Neural progenitor cell (in vitro differentiated cells): ENCODE measurements around the gene ADISSP. TPM values are rescaled to one million over a fixed set of nuclear protein-coding genes. Genes with fewer than 3 reads are reported as not detected.

ENCODE experiments used
- DNase-seq: peaks from one replicate; pipeline ENCODE4 v3.0.0-alpha.2; 2016; ENCODE audit warnings: low spot score
- H2AFZ ChIP-seq: fragments of 200-600 bp; sonication (generic); replicated peaks from 2 replicates; pipeline ENCODE4 v1.6.1; 2016; ENCODE audit warnings: antibody characterized with exemption
- H3F3A ChIP-seq: fragments of 200-600 bp; sonication (generic); 2 replicates; pipeline ENCODE4 v1.6.1; 2016; ENCODE audit warnings: antibody characterized with exemption, low read depth
- H3K27ac ChIP-seq: fragments of 200-600 bp; sonication (generic); 2 replicates; pipeline ENCODE4 v1.5.1; 2016; ENCODE audit warnings: mild to moderate bottlenecking
- H3K27me3 ChIP-seq: fragments of 200-600 bp; sonication (generic); 2 replicates; pipeline ENCODE4 v1.6.1; 2016; ENCODE audit warnings: mild to moderate bottlenecking, moderate library complexity
- H3K36me3 ChIP-seq: fragments of 200-600 bp; sonication (generic); 2 replicates; pipeline ENCODE4 v1.5.1; 2016
- H3K4me1 ChIP-seq: fragments of 200-600 bp; sonication (generic); 2 replicates; pipeline ENCODE4 v1.6.1; 2016; ENCODE audit warnings: mixed run types
- H3K4me2 ChIP-seq: fragments of 200-600 bp; sonication (generic); 2 replicates; pipeline ENCODE4 v1.6.1; 2016
- H3K4me3 ChIP-seq: fragments of 200-600 bp; sonication (generic); 2 replicates; pipeline ENCODE4 v1.5.1; 2016
- H3K79me2 ChIP-seq: fragments of 200-600 bp; sonication (generic); 2 replicates; pipeline ENCODE4 v1.6.1; 2016; ENCODE audit warnings: low read depth
- H3K9ac ChIP-seq: fragments of 200-600 bp; sonication (generic); 2 replicates; pipeline ENCODE4 v1.6.1; 2016
- H3K9me3 ChIP-seq: fragments of 200-600 bp; sonication (generic); 2 replicates; pipeline ENCODE4 v1.5.1; 2016; ENCODE audit warnings: low read depth
- H4K20me1 ChIP-seq: fragments of 200-600 bp; sonication (generic); 2 replicates; pipeline ENCODE4 v1.6.1; 2016; ENCODE audit warnings: low read depth
- H3K27ac Mint-ChIP-seq: 3 replicates; pipeline ENCODE4 v1.8.0; 2021; ENCODE audit warnings: mixed read lengths
- H3K27me3 Mint-ChIP-seq: 2 replicates; pipeline ENCODE4 v1.8.0; 2022; ENCODE audit warnings: low read depth, mild to moderate bottlenecking, inconsistent platforms, moderate library complexity, mixed read lengths; ENCODE audit not compliant: insufficient read depth
- H3K36me3 Mint-ChIP-seq: 3 replicates; pipeline ENCODE4 v1.8.0; 2021; ENCODE audit warnings: mixed read lengths
- H3K4me1 Mint-ChIP-seq: 3 replicates; pipeline ENCODE4 v1.8.0; 2021; ENCODE audit warnings: mixed read lengths
- H3K4me3 Mint-ChIP-seq: 3 replicates; pipeline ENCODE4 v1.8.0; 2021; ENCODE audit warnings: mild to moderate bottlenecking, moderate library complexity, mixed read lengths
- H3K9me3 Mint-ChIP-seq: 3 replicates; pipeline ENCODE4 v1.8.0; 2020; ENCODE audit warnings: mixed read lengths
- EZH2 ChIP-seq: fragments of 200-600 bp; sonication (generic); IDR thresholded peaks from 2 replicates; pipeline ENCODE4 v1.6.1; 2017; ENCODE audit warnings: antibody characterized with exemption, mild to moderate bottlenecking, moderate library complexity
- EZH2phosphoT487 ChIP-seq: fragments of 200-600 bp; sonication (generic); IDR thresholded peaks from 2 replicates; pipeline ENCODE4 v1.6.1; 2017; ENCODE audit warnings: antibody characterized with exemption
- total RNA-seq: library from RNA; depleted of rRNA; stranded (reverse); fragments of >200 nt; gene quantifications from 2 replicates; pipeline ENCODE4 v1.2.3, GENCODE V29; 2015; ENCODE audit warnings: low replicate concordance
- TF ChIP-seq, protein P1 (sequence below): fragments of 200-600 bp; sonication (generic); IDR thresholded peaks from 2 replicates; pipeline ENCODE4 v1.5.1; 2017; ENCODE audit warnings: antibody characterized with exemption, mild to moderate bottlenecking

The ADISSP gene
- total RNA-seq, 1 donor from 2014 or later = 17.6 TPM

DNA sequence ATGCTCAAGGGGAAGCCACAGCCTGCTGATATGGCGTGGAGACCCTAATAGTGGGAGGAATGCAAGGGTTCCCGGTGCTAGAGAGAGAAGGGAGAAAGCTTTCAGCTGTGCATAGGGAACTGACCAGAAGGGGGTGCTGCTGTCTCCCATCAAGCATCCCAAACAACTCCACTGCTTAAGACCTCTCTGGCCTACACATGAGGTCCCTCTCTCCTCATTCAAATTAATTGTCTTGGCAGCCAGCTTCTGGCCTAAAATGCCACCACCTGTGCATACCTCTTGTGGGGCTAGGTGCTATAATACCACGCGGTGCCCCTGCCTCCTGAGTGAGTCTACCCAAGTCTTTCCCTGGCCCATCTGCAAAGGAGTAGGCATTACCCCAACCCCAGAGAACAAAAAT is 14.5 kb downstream of the ADISSP start:
- Histone ChIP-seq H3K4me2 (no peak overlapping the region), H3K27ac (no peak overlapping the region), H3F3A (peaks cover 26% of the 10 kb centered on the region), H3K4me3 (no peak overlapping the region), H3K36me3 (no peaks in the 10 kb centered on the region), H4K20me1 (peaks cover 25% of the 10 kb centered on the region), H3K4me1 (peaks cover 4% of the 10 kb centered on the region), H3K79me2 (no peaks in the 10 kb centered on the region), H3K9ac (no peak overlapping the region), H3K9me3 (no peaks in the 10 kb centered on the region), H2AFZ (no peak overlapping the region), H3K27me3 (peaks cover 49% of the 10 kb centered on the region)
- Mint-ChIP-seq H3K27me3 (peaks cover 27% of the 10 kb centered on the region), H3K27ac (no peak overlapping the region), H3K4me1 (peaks cover 13% of the 10 kb centered on the region), H3K36me3 (peaks cover 18% of the 10 kb centered on the region), H3K9me3 (peaks cover 6% of the 10 kb centered on the region), H3K4me3 (no peak overlapping the region)
- TF ChIP-seq EZH2 = no peak
- no peak for TF ChIP-seq EZH2phosphoT487
- TF ChIP-seq, protein P1, sequence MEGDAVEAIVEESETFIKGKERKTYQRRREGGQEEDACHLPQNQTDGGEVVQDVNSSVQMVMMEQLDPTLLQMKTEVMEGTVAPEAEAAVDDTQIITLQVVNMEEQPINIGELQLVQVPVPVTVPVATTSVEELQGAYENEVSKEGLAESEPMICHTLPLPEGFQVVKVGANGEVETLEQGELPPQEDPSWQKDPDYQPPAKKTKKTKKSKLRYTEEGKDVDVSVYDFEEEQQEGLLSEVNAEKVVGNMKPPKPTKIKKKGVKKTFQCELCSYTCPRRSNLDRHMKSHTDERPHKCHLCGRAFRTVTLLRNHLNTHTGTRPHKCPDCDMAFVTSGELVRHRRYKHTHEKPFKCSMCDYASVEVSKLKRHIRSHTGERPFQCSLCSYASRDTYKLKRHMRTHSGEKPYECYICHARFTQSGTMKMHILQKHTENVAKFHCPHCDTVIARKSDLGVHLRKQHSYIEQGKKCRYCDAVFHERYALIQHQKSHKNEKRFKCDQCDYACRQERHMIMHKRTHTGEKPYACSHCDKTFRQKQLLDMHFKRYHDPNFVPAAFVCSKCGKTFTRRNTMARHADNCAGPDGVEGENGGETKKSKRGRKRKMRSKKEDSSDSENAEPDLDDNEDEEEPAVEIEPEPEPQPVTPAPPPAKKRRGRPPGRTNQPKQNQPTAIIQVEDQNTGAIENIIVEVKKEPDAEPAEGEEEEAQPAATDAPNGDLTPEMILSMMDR = peak; percentile 78
- DNase-seq = peak; percentile 85

- Mint-ChIP-seq H3K4me1 (peaks cover 13% of the 10 kb centered on the region), H3K9me3 (peaks cover 6% of the 10 kb centered on the region), H3K27ac (no peak overlapping the region), H3K36me3 (peaks cover 13% of the 10 kb centered on the region), H3K27me3 (peaks cover 33% of the 10 kb centered on the region), H3K4me3 (peak overlapping the region; percentile 74)
- no peaks in the 10 kb centered on the region for H3K9me3 ChIP-seq
- no peak overlapping the region for H3K27ac ChIP-seq
- DNase-seq = no peak
- no peak overlapping the region for H3K9ac ChIP-seq
- peak overlapping the region; percentile 45 for H3K4me3 ChIP-seq
- H3K27me3 ChIP-seq = peaks cover 57% of the 10 kb centered on the region
- peak overlapping the region; percentile 82 for H3K4me2 ChIP-seq
- peaks cover 4% of the 10 kb centered on the region for H3K4me1 ChIP-seq
- peaks cover 25% of the 10 kb centered on the region for H4K20me1 ChIP-seq
- peak overlapping the region; percentile 56 for H2AFZ ChIP-seq
- TF ChIP-seq, protein P1 = no peak
- no peak for TF ChIP-seq EZH2phosphoT487
- no peak for TF ChIP-seq EZH2
- H3K36me3 ChIP-seq = no peaks in the 10 kb centered on the region
- H3F3A ChIP-seq = peaks cover 26% of the 10 kb centered on the region
- H3K79me2 ChIP-seq = no peaks in the 10 kb centered on the region
Measured at GRCh38 chr20:3752386-3752759, 15.2 kb downstream of the ADISSP start.

DNA sequence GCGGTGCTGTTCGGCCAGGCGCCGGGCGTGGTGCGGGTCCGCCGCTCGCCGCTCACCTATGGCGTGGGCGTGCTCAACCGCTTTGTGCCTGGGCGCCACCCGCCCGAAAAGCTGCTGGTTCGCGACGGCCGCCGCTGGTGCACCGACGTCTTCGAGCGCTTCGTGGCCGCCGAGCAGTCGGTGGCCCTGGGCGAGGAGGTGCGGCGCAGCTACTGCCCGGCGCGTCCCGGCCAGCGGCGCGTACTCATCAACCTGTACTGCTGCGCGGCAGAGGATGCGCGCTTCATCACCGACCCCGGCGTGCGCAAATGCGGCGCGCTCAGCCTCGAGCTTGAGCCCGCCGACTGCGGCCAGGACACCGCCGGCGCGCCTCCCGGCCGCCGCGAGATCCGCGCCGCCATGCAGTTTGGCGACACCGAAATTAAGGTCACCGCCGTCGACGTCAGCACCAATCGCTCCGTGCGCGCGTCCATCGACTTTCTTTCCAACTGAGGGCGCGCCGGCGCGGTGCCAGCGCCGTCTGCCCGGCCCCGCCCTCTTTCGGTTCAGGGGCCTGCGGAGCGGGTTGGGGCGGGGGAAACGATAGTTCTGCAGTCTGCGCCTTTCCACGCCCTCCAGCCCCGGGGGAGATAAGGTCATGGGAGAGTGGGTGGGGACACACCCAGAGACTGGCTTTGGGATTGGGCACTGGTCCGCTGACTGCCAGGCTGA is 15.7 kb downstream of the ADISSP start:
- Mint-ChIP-seq H3K4me3 (peak overlapping the region; percentile 74), H3K27ac (no peak overlapping the region)

More for the DNA sequence above, 15.7 kb downstream of the ADISSP start:
- peak; percentile 87 for DNase-seq
- Histone ChIP-seq H3K4me3 (peak overlapping the region; percentile 45), H4K20me1 (peaks cover 25% of the 10 kb centered on the region), H3K4me1 (peaks cover 4% of the 10 kb centered on the region), H3K4me2 (peak overlapping the region; percentile 82), H3K9me3 (no peaks in the 10 kb centered on the region), H3F3A (peaks cover 26% of the 10 kb centered on the region), H3K36me3 (no peaks in the 10 kb centered on the region), H2AFZ (peak overlapping the region; percentile 56), H3K27ac (no peak overlapping the region), H3K27me3 (peaks cover 62% of the 10 kb centered on the region), H3K79me2 (no peaks in the 10 kb centered on the region), H3K9ac (no peak overlapping the region)
- TF ChIP-seq, protein P1 = no peak
- peak; percentile 87 for TF ChIP-seq EZH2phosphoT487
- peak; percentile 91 for TF ChIP-seq EZH2
- H3K36me3 Mint-ChIP-seq = peaks cover 11% of the 10 kb centered on the region
- peaks cover 6% of the 10 kb centered on the region for H3K9me3 Mint-ChIP-seq
- peaks cover 13% of the 10 kb centered on the region for H3K4me1 Mint-ChIP-seq
- peaks cover 38% of the 10 kb centered on the region for H3K27me3 Mint-ChIP-seq
